ENCODE data around the gene SPATS2L. TPM values are rescaled to one million over a fixed set of nuclear protein-coding genes. Genes with fewer than 3 reads are reported as not detected.

SPATS2L gene
- total RNA-seq, 1 donor from 2014 or later = 65.6 TPM

- Histone ChIP-seq H3K4me3 (no peak overlapping the region), H3K4me1 (peaks cover 76% of the 10 kb centered on the region), H3K9me3 (no peaks in the 10 kb centered on the region), H3K27ac (no peak overlapping the region), H3K36me3 (no peaks in the 10 kb centered on the region), H3K27me3 (no peaks in the 10 kb centered on the region)
- TF ChIP-seq POLR2A (IDR thresholded peaks at IDR 0.05) (no peak), POLR2AphosphoS5 (IDR thresholded peaks at IDR 0.05; ENCODE audit: insufficient read depth in 1 of 2, low read depth in 1 of 2) (no peak)
- TF ChIP-seq, protein P1, sequence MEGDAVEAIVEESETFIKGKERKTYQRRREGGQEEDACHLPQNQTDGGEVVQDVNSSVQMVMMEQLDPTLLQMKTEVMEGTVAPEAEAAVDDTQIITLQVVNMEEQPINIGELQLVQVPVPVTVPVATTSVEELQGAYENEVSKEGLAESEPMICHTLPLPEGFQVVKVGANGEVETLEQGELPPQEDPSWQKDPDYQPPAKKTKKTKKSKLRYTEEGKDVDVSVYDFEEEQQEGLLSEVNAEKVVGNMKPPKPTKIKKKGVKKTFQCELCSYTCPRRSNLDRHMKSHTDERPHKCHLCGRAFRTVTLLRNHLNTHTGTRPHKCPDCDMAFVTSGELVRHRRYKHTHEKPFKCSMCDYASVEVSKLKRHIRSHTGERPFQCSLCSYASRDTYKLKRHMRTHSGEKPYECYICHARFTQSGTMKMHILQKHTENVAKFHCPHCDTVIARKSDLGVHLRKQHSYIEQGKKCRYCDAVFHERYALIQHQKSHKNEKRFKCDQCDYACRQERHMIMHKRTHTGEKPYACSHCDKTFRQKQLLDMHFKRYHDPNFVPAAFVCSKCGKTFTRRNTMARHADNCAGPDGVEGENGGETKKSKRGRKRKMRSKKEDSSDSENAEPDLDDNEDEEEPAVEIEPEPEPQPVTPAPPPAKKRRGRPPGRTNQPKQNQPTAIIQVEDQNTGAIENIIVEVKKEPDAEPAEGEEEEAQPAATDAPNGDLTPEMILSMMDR (IDR thresholded peaks at IDR 0.05) = no peak
- no peak for DNase-seq (ENCODE audit: extremely low spot score in 2 of 2)
- intact Hi-C loops (cut with DNase I) = no loop called here
Measured at GRCh38 chr2:200349868-200350267, 43.4 kb downstream of the SPATS2L start.

GRCh38 chr2:200350850-200351285 is 44.4 kb downstream of the SPATS2L start:
- Histone ChIP-seq H3K9me3 (no peaks in the 10 kb centered on the region), H3K4me1 (peaks cover 76% of the 10 kb centered on the region), H3K4me3 (no peak overlapping the region), H3K27me3 (no peaks in the 10 kb centered on the region), H3K36me3 (no peaks in the 10 kb centered on the region), H3K27ac (no peak overlapping the region)
- TF ChIP-seq POLR2A (IDR thresholded peaks at IDR 0.05) (no peak), POLR2AphosphoS5 (IDR thresholded peaks at IDR 0.05; ENCODE audit: insufficient read depth in 1 of 2, low read depth in 1 of 2) (no peak)
- TF ChIP-seq, protein P1 (IDR thresholded peaks at IDR 0.05) = no peak
- intact Hi-C loops (cut with DNase I) = no loop called here
- no peak for DNase-seq (ENCODE audit: extremely low spot score in 2 of 2)

- no peak for DNase-seq (ENCODE audit: extremely low spot score in 2 of 2)
- Histone ChIP-seq H3K4me3 (no peak overlapping the region), H3K36me3 (no peaks in the 10 kb centered on the region), H3K27me3 (no peaks in the 10 kb centered on the region), H3K9me3 (no peaks in the 10 kb centered on the region), H3K4me1 (peaks cover 76% of the 10 kb centered on the region), H3K27ac (no peak overlapping the region)
- no peak for TF ChIP-seq POLR2A (IDR thresholded peaks at IDR 0.05)
- TF ChIP-seq, protein P1 (IDR thresholded peaks at IDR 0.05) = no peak
- TF ChIP-seq POLR2AphosphoS5 (IDR thresholded peaks at IDR 0.05; ENCODE audit: insufficient read depth in 1 of 2, low read depth in 1 of 2) = no peak
- intact Hi-C loops (cut with DNase I) = no loop called here
Measured at GRCh38 chr2:200351815-200352214, 45.3 kb downstream of the SPATS2L start.

GRCh38 chr2:200352636-200353035 is 46.1 kb downstream of the SPATS2L start:
- intact Hi-C loops (cut with DNase I) = no loop called here
- H3K27ac ChIP-seq = peak overlapping the region; percentile 38
- H3K27me3 ChIP-seq = no peaks in the 10 kb centered on the region
- H3K9me3 ChIP-seq = no peaks in the 10 kb centered on the region
- DNase-seq (ENCODE audit: extremely low spot score in 2 of 2) = no peak
- H3K36me3 ChIP-seq = no peaks in the 10 kb centered on the region
- peaks cover 76% of the 10 kb centered on the region for H3K4me1 ChIP-seq
- no peak overlapping the region for H3K4me3 ChIP-seq
- TF ChIP-seq POLR2A (IDR thresholded peaks at IDR 0.05) = no peak
- no peak for TF ChIP-seq POLR2AphosphoS5 (IDR thresholded peaks at IDR 0.05; ENCODE audit: insufficient read depth in 1 of 2, low read depth in 1 of 2)

GRCh38 chr2:200353120-200353519 is 46.6 kb downstream of the SPATS2L start:
- Histone ChIP-seq H3K27ac (peak overlapping the region; percentile 38), H3K36me3 (no peaks in the 10 kb centered on the region), H3K27me3 (no peaks in the 10 kb centered on the region), H3K9me3 (no peaks in the 10 kb centered on the region), H3K4me1 (peaks cover 77% of the 10 kb centered on the region), H3K4me3 (no peak overlapping the region)
- TF ChIP-seq POLR2AphosphoS5 (IDR thresholded peaks at IDR 0.05; ENCODE audit: insufficient read depth in 1 of 2, low read depth in 1 of 2) = no peak
- TF ChIP-seq POLR2A (IDR thresholded peaks at IDR 0.05) = no peak
- TF ChIP-seq, protein P1 (IDR thresholded peaks at IDR 0.05) = no peak
- intact Hi-C loops (cut with DNase I) = no loop called here
- no peak for DNase-seq (ENCODE audit: extremely low spot score in 2 of 2)
